AG04450 (cell line): ENCODE data around the gene SLC25A29. TPM values are rescaled to one million over a fixed set of nuclear protein-coding genes. Genes with fewer than 3 reads are reported as not detected.
"Not testable (repeated sequence)": the region's sequence is repeated elsewhere in the genome, so short reads cannot be mapped to it uniquely, and the experiment has no call there.

Experiments used
- CTCF ChIA-PET: fragments of 300-600, 350-600 bp; formaldehyde crosslinking; extraction: SDS; loops from one replicate; lab custom pipeline; 2022; ENCODE audit warnings: antibody characterized with exemption, inconsistent platforms; lab: Charles Lee
- POLR2A ChIA-PET: fragments of 350-600 bp; formaldehyde crosslinking; extraction: SDS; loops from one replicate; lab custom pipeline; 2021; ENCODE audit warnings: antibody characterized with exemption, inconsistent platforms; lab: Yijun Ruan, JAX
- DNase-seq: peaks from one replicate; pipeline ENCODE4 v3.0.0-alpha.2; 2011; ENCODE audit warnings: low read depth, low spot score
- H3K27ac ChIP-seq: one replicate; pipeline ENCODE4 v1.5.1; 2012; ENCODE audit warnings: low read depth, low read length, control low read depth
- H3K27me3 ChIP-seq: one replicate; pipeline ENCODE4 v1.6.0; 2012; ENCODE audit warnings: low read length; ENCODE audit not compliant: control insufficient read depth, insufficient read depth
- H3K4me3 ChIP-seq: 2 replicates; pipeline ENCODE4 v1.5.1; 2011; ENCODE audit warnings: mild to moderate bottlenecking, low read depth, low read length, control low read depth
- H3K9me3 ChIP-seq: 2 replicates; pipeline ENCODE4 v1.5.1; 2012; ENCODE audit warnings: low read length; ENCODE audit not compliant: control insufficient read depth, insufficient read depth
- CTCF ChIP-seq: IDR thresholded peaks from 2 replicates; pipeline ENCODE4 v1.5.1; 2011; ENCODE audit warnings: low read depth, low read length, control low read depth, inconsistent platforms
- polyA plus RNA-seq: library from polyadenylated mRNA; depleted of rRNA; stranded (reverse); fragments of >200 nt; gene quantifications from 2 replicates; pipeline ENCODE4 v1.2.3, GENCODE V29; 2011

Gene SLC25A29
- polyA plus RNA-seq, 1 experiment: 21.3 TPM

GRCh38 chr14:100298551-100299237, 7.5 kb downstream of the SLC25A29 start:
- CTCF ChIA-PET: interaction anchor here (5.0 kb wide), 1 partner anchor 13 kb away, joined by 40 read pairs; no protein-coding TSS in a partner anchor
- no peaks in the 10 kb centered on the region for H3K9me3 ChIP-seq
- peak overlapping the region; percentile 31 for H3K27ac ChIP-seq
- TF ChIP-seq CTCF: no peak
- no peak for DNase-seq
- POLR2A ChIA-PET: no interaction called here
- no peaks in the 10 kb centered on the region for H3K27me3 ChIP-seq
- no peak overlapping the region for H3K4me3 ChIP-seq

GRCh38 chr14:100297320-100298300, 8.6 kb downstream of the SLC25A29 start:
- Histone ChIP-seq H3K27me3 (no peaks in the 10 kb centered on the region), H3K27ac (peak overlapping the region; percentile 89), H3K4me3 (peak overlapping the region; percentile 20), H3K9me3 (no peaks in the 10 kb centered on the region; the same call in 1 of the 2 replicates)
- DNase-seq: peak; percentile 67
- ChIA-PET CTCF (interaction anchor here (1.1 to 5.0 kb wide), 2 partner anchors 12 to 19 kb away, joined by 3 to 40 read pairs; no protein-coding TSS in a partner anchor), POLR2A (interaction anchor here (0.7 to 1.4 kb wide), 2 partner anchors 10 to 57 kb away, joined by 3 to 4 read pairs; no protein-coding TSS in a partner anchor)
- no peak for TF ChIP-seq CTCF

- H3K9me3 ChIP-seq, H3K4me3 ChIP-seq, H3K27me3 ChIP-seq, DNase-seq: not testable (repeated sequence)
- ChIA-PET CTCF (interaction anchor here (1.1 to 5.0 kb wide), 2 partner anchors 11 to 18 kb away, joined by 3 to 40 read pairs; no protein-coding TSS in a partner anchor), POLR2A (interaction anchor here (1.4 kb wide), 1 partner anchor 9 kb away, joined by 4 read pairs; no protein-coding TSS in a partner anchor)
- peak overlapping the region; percentile 89 for H3K27ac ChIP-seq
These were observed 9.5 kb downstream of the SLC25A29 start for GRCh38 chr14:100296729-100297128.

- ChIA-PET POLR2A (interaction anchor here (1.4 kb wide), 1 partner anchor 8 kb away, joined by 4 read pairs; no protein-coding TSS in a partner anchor), CTCF (interaction anchor here (1.1 to 5.0 kb wide), 2 partner anchors 11 to 17 kb away, joined by 3 to 40 read pairs; no protein-coding TSS in a partner anchor)
- Histone ChIP-seq H3K4me3 (no peak overlapping the region), H3K27ac (no peak overlapping the region), H3K9me3 (no peaks in the 10 kb centered on the region; the same call in 1 of the 2 replicates), H3K27me3 (no peaks in the 10 kb centered on the region)
- no peak for DNase-seq
- no peak for TF ChIP-seq CTCF
These were observed 10.1 kb downstream of the SLC25A29 start for GRCh38 chr14:100296106-100296651.
